GM12873 (cell line): ENCODE data around the gene AKR7A3.

ENCODE experiments used
- CTCF ChIP-seq: IDR thresholded peaks from 2 replicates; pipeline ENCODE4 v1.5.1; 2012; ENCODE audit warnings: low read depth, mild to moderate bottlenecking, moderate library complexity, low read length, control low read depth; ENCODE audit not compliant: insufficient read depth; ENCODE audit errors: missing control alignments

The AKR7A3 gene

DNA sequence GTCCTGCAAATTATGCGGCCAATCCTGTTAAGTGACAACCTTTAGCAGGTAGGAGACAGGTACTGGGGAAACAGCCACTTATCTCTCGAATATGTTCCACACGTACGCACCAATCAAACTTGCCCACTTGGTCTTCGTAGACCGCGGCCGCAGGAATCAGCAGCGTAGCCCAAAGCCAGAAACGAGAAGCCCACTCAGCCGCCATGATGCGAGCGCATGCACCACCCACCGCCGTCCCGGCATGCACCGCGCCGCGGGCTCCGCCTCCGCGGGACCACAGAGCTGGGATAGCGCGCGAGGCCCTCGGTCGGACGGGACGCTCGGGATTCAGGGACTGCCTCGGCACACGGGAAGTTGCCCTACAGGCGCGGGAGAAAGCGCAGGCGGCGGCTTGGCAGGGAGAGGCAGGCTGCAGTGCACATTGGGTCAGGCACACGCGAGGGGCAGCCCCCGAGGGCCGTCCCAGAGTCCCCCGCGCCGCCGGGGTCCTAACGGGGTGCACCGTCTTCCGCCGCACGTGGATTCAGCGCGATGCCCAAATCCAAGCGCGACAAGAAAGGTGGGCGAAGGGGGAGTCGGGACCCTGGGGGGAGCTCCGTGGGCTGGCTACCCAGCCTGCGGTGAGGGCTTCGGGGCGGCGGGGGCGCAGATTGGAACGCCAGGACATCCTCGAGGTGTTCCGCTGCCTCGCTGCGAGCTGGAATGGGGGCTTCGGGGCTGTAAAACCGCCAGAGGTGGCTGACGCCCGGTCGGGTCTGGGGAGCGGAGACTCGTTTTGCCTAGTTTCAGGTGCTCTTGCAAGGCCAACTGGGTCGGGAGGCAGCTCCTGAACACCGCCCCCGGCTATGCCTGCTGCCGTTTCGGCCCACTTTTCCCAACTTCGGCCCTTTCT, 37.0 kb downstream of the AKR7A3 start, which contains the start of the genes EMC1 and MRTO4:
TSS of gene EMC1 (minus strand) at position 220 of the 892 bp plus-strand sequence. CDS start at position 205, 15 bp downstream.
TSS of gene MRTO4 (plus strand) at position 501 of the 892 bp plus-strand sequence. CDS start at position 532, 31 bp downstream.
- no peak for TF ChIP-seq CTCF

DNA sequence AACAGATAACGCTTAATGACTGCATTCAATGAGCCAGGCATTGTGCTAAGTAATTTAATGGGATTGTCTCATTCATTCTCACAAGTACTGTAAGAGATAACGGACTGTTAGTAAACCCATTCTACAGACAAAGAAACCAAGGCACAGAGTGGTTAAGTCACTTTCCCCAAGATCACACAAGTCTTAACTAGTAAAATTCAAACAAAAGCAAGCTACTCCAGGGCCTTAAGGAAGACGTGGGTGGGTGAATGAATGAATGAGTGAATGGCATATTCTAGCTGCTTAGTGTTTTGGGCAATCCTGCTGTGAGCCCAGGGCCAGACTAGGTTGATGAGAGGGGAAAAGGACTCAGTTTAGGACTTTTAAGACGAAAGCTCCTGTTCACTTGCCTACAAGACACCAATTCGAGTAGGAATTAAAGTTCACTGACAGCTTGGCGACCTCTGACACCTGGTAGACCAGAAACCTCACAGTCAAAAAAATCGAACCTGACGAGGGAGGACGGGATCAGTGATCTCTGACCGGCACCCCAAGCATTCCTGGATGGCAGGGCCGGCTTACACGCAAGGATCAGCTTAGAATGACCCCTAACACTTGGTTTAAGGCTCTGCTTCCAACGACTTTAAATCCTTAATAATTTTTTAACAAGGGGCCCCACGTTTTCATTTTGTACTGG, 37.8 kb downstream of the AKR7A3 start:
- TF ChIP-seq CTCF: no peak

- TF ChIP-seq CTCF: peak; percentile 94
These were observed 47.7 kb downstream of the AKR7A3 start for GRCh38 chr1:19240673-19241538.

DNA sequence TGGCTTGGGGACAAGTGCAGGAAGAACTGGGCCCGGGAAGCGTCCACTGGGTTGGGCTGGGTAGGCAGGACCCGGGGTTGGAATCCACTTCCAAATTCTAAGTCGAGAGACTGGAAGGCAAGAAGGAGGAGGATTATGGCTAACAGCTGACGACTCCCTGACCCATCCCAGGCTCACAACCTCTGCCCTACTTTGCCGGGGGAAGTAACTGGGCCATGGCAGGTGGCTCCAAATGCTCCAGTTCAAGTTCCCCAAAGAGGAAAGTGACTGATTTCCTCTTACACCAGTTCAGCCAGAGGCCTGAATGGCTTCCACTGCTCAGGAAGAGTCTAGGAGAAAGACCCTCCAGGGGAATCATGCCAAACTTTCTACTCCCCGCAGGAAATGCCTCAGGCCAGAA, 48.7 kb downstream of the AKR7A3 start:
- no peak for TF ChIP-seq CTCF

GRCh38 chr1:19234224-19234623, 54.3 kb downstream of the AKR7A3 start:
- TF ChIP-seq CTCF: no peak
